OCI-LY3 (cell line): ENCODE data around the gene CHCHD4.

Experiments
- EZH2phosphoT487 ChIP-seq: fragments of 200-600 bp; shearing (Covaris generic); IDR thresholded peaks from 2 replicates; pipeline ENCODE4 v1.6.1; 2018; ENCODE audit warnings: antibody characterized with exemption, mixed run types, low read depth
- TF ChIP-seq, protein P1 (sequence below): fragments of 200-600, 300-600 bp; sonication (generic); IDR thresholded peaks from 2 replicates; pipeline ENCODE4 v1.5.1; 2014; ENCODE audit warnings: antibody characterized with exemption, low read length, low read depth

DNA sequence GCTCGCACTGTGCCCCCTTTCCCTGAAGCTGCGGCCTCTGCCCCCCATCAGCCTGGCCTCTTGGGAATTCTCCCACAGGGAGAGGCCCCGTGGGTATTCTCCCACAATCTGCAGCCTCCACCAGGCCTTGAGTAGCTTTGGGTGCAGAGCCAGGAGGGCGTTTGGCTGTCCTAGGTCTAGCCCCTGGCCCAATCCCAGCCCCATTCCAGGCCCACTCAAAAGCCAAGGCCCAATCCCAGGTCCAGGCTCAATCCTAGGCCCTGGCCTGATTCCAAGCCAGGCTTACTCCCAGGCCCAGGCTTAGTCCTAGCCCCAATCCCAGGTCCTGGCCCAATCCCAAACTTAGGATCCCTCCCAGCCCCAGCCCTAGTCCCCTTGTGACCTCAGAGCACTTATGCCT lies 59.8 kb downstream of the CHCHD4 start:
- TF ChIP-seq, protein P1, sequence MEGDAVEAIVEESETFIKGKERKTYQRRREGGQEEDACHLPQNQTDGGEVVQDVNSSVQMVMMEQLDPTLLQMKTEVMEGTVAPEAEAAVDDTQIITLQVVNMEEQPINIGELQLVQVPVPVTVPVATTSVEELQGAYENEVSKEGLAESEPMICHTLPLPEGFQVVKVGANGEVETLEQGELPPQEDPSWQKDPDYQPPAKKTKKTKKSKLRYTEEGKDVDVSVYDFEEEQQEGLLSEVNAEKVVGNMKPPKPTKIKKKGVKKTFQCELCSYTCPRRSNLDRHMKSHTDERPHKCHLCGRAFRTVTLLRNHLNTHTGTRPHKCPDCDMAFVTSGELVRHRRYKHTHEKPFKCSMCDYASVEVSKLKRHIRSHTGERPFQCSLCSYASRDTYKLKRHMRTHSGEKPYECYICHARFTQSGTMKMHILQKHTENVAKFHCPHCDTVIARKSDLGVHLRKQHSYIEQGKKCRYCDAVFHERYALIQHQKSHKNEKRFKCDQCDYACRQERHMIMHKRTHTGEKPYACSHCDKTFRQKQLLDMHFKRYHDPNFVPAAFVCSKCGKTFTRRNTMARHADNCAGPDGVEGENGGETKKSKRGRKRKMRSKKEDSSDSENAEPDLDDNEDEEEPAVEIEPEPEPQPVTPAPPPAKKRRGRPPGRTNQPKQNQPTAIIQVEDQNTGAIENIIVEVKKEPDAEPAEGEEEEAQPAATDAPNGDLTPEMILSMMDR, result no peak
- TF ChIP-seq EZH2phosphoT487, result no peak
